Activated CD4-positive, alpha-beta T cell treated with anti-CD3 and anti-CD28 coated beads for 36 hours (primary cell): ENCODE results near the gene DACH1. TPM values are rescaled to one million over a fixed set of nuclear protein-coding genes. Genes with fewer than 3 reads are reported as not detected.

ENCODE experiments used
- ATAC-seq: fragments of 200-7000 bp; cut with Tn5 transposase; one replicate; pipeline ENCODE4 v1.10.0; 2021; ENCODE audit warnings: mild to moderate bottlenecking, moderate library complexity
- CTCF ChIA-PET: fragments of 350-600 bp; sonication (Branson Sonifier 250); formaldehyde crosslinking; loops from one replicate; lab custom pipeline; 2021; ENCODE audit warnings: antibody characterized with exemption; lab: Charles Lee
- POLR2A ChIA-PET: fragments of 350-600 bp; sonication (Branson Sonifier 250); formaldehyde crosslinking; loops from one replicate; lab custom pipeline; 2021; ENCODE audit warnings: antibody characterized with exemption, inconsistent platforms; lab: Charles Lee
- DNase-seq: peaks from one replicate; pipeline ENCODE4 v3.0.0-alpha.2; 2020
- H3K27ac Mint-ChIP-seq: one replicate; pipeline ENCODE4 v1.8.0; 2021; ENCODE audit warnings: mixed read lengths
- H3K27me3 Mint-ChIP-seq: one replicate; pipeline ENCODE4 v1.8.0; 2021; ENCODE audit warnings: mixed read lengths
- H3K36me3 Mint-ChIP-seq: one replicate; pipeline ENCODE4 v1.8.0; 2021; ENCODE audit warnings: low read depth, mixed read lengths
- H3K4me1 Mint-ChIP-seq: one replicate; pipeline ENCODE4 v1.8.0; 2021; ENCODE audit warnings: mixed read lengths
- H3K4me3 Mint-ChIP-seq: one replicate; pipeline ENCODE4 v1.8.0; 2021; ENCODE audit warnings: mild to moderate bottlenecking, moderate library complexity, mixed read lengths
- H3K9me3 Mint-ChIP-seq: one replicate; pipeline ENCODE4 v1.8.0; 2021; ENCODE audit warnings: low read depth, mixed read lengths
- intact Hi-C, 2 experiments: fragments of 100-400 bp; cut with DNase I in 1 of 2; cut with micrococcal nuclease in 1 of 2; formaldehyde crosslinking; loops; one replicate each; pipeline versions ENCODE4 v1.14.2 to v1.15.1; 2022 to 2024; cut with DNase I, micrococcal nuclease
- total RNA-seq, 2 experiments: library from RNA; stranded (reverse); gene quantifications; one replicate each; pipeline ENCODE4 v1.2.3, GENCODE V29; 2021

The DACH1 gene
- total RNA-seq, 2 experiments from 2014 or later = 0.09 to 0.21 TPM

DNA sequence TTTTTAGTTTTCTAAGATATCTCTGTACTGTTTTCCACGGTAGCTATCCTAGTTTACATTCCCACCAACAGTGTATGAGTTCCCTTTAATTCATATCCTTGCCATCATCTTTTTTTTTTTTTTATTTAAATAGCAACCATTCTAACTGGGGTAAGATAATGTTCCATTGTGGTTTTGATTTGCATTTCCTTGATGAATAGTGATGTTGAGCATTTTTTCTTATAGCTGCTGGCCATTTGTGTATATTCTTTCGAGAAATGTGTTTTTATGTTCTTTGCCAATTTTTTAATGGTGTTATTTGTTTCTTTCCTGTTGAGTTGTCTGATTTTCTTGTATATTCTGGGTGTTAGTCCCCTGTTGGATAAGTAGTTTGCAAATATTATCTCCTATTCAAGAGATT is 454.8 kb downstream of the DACH1 start:
- Mint-ChIP-seq H3K4me1 (no peaks in the 10 kb centered on the region), H3K9me3 (peaks cover 4% of the 10 kb centered on the region), H3K27me3 (no peaks in the 10 kb centered on the region), H3K27ac (no peak overlapping the region), H3K4me3 (no peak overlapping the region), H3K36me3 (no peaks in the 10 kb centered on the region)
- ATAC-seq = no peak
- CTCF ChIA-PET = interaction anchor here (0.6 to 0.7 kb wide), 2 partner anchors 10 to 68 kb away, joined by 3 read pairs; no protein-coding TSS in a partner anchor
- DNase-seq = no peak
- intact Hi-C loops = no loop called here
- POLR2A ChIA-PET = no interaction called here

DNA sequence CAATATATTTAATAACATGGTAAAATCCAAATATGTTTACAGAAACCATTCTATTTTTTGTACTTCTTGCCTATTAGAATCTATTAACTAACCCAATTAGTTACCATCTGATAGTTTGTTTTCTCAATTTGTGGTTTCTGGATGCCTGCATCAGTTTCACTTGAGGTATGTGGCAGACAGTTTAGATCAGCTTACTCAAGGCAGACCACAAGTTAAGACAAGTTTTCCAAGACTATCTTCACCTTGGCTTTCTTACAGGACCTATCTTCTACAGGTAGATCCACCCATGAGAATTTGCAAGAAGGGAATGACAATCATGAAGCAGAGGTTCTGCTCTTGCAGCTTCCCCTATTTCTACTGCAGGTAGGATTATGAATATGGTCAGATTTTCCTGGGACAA is 458.6 kb downstream of the DACH1 start:
- Mint-ChIP-seq H3K36me3 (no peaks in the 10 kb centered on the region), H3K4me1 (no peaks in the 10 kb centered on the region), H3K27me3 (no peaks in the 10 kb centered on the region), H3K9me3 (peaks cover 2% of the 10 kb centered on the region), H3K4me3 (no peak overlapping the region), H3K27ac (no peak overlapping the region)
- POLR2A ChIA-PET = no interaction called here
- CTCF ChIA-PET = no interaction called here
- intact Hi-C loops = no loop called here
- DNase-seq (no peak), ATAC-seq (no peak)

DNA sequence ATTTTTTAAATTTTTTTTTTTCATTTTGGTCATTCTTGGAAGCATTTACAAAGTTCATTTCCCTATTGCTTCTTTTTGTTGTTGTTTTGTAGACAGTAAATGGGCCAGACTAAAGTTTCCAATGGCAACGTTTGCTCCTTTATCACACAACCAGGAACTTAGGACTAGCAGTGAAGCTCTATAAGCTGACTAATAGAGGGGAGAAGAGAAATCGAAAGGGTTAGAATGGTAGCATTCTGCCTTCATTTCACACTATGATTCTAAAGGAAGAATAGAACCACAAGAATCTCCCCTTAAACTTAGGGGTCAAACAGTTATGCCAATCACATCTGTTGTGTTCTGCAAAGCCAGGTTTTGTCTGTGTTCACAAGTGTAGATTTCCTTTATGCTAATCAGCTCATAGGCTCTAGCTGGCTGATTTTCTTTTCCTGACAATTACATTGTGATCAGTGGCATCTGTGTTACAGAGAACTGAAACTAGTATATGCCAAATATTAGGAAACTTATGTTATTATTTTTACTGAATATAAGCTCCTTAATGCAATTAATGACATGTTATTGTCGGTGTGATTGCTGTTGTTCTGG is 467.3 kb downstream of the DACH1 start:
- DNase-seq (no peak), ATAC-seq (no peak)
- intact Hi-C loops = no loop called here
- Mint-ChIP-seq H3K27ac (no peak overlapping the region), H3K27me3 (no peaks in the 10 kb centered on the region), H3K4me3 (no peak overlapping the region), H3K4me1 (no peaks in the 10 kb centered on the region), H3K36me3 (no peaks in the 10 kb centered on the region), H3K9me3 (peaks cover 2% of the 10 kb centered on the region)
- ChIA-PET POLR2A (no interaction called here), CTCF (no interaction called here)

DNA sequence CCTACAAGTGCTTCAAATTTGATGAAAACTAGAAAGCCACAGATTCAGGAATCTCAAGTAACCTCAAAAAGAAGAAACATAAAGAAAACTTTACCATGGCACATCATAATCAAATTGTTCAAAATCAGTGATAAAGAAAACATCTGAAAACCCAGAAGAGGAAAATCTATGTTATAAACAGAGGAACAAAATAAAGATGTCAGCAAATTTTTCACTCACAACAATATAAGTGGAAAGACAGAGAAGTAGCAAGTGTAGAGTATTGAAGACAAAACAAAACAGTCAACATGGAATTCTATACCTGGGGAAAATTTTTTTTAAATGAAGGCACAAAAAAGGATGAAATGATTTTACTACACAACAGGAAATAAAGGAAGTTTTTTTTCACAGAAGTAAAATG is 470.9 kb downstream of the DACH1 start:
- ATAC-seq (no peak), DNase-seq (no peak)
- no peaks in the 10 kb centered on the region for H3K4me1 Mint-ChIP-seq
- intact Hi-C loops = no loop called here
- ChIA-PET CTCF (no interaction called here), POLR2A (no interaction called here)
- no peaks in the 10 kb centered on the region for H3K27me3 Mint-ChIP-seq
- H3K9me3 Mint-ChIP-seq = peaks cover 2% of the 10 kb centered on the region
- no peak overlapping the region for H3K4me3 Mint-ChIP-seq
- no peak overlapping the region for H3K27ac Mint-ChIP-seq
- H3K36me3 Mint-ChIP-seq = no peaks in the 10 kb centered on the region

DNA sequence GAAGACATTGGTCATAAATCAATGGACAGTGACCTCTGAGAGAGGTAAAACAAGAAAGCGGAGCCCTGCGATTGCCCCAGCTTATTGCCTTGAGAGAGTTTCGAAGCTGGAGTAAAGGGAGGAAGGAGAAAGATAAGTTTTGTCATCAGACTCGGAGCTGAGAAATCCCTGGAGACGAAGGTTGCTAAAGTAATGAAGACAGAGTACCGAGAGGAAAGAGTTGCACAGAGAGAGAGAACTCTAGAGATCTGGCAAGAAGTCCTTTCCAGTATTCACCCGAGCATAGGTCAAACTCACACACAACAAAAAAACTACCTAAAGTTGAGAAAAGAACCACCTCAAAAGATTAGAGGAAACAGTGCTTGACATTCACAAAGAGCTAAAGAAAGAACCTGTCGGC is 472.0 kb downstream of the DACH1 start:
- CTCF ChIA-PET = no interaction called here
- intact Hi-C loops = no loop called here
- Mint-ChIP-seq H3K4me3 (no peak overlapping the region), H3K4me1 (no peaks in the 10 kb centered on the region), H3K27me3 (no peaks in the 10 kb centered on the region), H3K36me3 (no peaks in the 10 kb centered on the region), H3K9me3 (peaks cover 2% of the 10 kb centered on the region), H3K27ac (no peak overlapping the region)
- DNase-seq (no peak), ATAC-seq (no peak)
- POLR2A ChIA-PET = no interaction called here

DNA sequence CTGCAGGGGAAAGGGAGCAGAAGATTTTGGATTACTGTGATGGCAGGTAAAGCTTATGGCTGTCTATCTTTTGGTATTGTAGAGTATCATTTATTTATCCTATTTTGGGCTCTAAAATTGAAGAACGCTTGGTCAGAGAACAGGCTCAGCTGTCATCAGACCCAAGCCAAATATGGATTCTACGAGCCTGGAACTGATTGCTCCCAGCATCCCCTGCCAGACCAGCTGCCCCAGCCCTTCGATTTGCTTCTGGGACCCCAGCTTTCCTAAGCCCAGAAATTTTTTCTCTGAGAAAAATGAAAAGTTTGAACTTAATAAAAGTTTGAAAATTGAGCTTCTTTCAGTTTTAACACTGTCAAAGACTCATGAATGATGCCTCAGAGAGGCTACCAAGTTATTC is 472.8 kb downstream of the DACH1 start:
- ChIA-PET CTCF (no interaction called here), POLR2A (no interaction called here)
- Mint-ChIP-seq H3K4me1 (no peaks in the 10 kb centered on the region), H3K36me3 (no peaks in the 10 kb centered on the region), H3K4me3 (no peak overlapping the region), H3K9me3 (peaks cover 2% of the 10 kb centered on the region), H3K27ac (no peak overlapping the region), H3K27me3 (no peaks in the 10 kb centered on the region)
- no peak for ATAC-seq
- intact Hi-C loops = no loop called here
- no peak for DNase-seq
